GM21825 (cell line): ENCODE data around the gene FXYD6.

Experiments used
- ATAC-seq: cut with Tn5 transposase; IDR thresholded peaks from one replicate; pipeline ENCODE4 v1.9.1; 2021; ENCODE audit warnings: mild to moderate bottlenecking, moderate library complexity; ENCODE audit not compliant: unreplicated experiment

FXYD6 gene

DNA sequence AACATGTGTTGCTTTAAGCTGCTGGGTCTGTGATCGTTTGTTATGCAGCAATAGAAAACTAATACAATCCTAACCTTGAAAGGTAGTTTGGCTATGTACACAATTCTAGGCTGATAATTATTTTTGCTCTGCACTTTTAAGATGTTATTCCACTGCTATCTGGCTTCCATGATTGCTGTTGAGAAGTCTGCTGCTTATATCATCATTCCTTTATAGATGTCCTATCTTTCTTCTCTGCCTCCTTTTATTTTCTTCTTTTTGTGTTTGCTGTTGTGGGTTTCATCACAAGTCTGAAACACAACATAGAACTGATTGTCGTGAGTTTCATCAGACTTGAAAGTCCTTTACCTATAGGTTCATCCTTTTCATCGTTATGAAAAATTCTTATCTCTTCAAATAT, 24.1 kb downstream of the FXYD6 start:
- ATAC-seq: no peak

DNA sequence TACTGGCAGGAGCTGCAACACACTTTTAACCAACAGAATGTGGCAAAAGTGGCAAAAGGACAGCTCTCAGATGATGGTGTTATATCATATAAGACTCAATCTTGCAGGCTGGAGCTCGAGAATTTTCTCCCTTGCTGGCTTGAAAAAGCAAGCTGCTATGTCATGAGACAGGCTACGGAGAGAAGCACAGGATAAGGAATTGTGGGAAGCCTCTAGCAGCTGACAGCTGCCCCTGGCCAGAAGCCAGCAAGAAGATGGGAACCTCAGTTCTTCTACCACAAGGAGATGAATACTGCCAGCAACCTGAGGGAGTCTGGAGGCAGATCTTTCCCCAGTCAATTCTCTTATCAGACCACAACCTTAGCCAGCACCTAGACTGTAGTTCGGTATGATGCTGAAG, 24.6 kb downstream of the FXYD6 start:
- no peak for ATAC-seq

DNA sequence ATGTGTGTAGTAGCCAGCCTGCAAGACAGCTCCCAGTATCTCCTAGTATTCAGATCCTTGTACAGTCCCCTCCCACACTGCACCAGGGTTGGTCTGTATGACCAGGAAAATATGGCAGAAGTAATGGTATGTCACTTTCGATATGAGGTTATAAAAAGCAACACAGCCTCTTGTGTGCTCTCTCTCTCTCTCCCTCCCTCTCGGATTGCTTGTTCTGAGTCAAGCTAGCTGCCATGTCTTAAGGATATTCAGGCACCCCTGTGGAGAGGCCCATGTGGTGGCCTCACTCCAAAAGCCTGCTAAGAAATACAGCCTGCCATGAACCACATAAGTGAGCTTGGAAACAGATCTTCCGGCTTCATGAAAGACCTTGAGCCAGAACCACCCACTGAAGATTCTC, 25.4 kb downstream of the FXYD6 start:
- ATAC-seq: no peak

DNA sequence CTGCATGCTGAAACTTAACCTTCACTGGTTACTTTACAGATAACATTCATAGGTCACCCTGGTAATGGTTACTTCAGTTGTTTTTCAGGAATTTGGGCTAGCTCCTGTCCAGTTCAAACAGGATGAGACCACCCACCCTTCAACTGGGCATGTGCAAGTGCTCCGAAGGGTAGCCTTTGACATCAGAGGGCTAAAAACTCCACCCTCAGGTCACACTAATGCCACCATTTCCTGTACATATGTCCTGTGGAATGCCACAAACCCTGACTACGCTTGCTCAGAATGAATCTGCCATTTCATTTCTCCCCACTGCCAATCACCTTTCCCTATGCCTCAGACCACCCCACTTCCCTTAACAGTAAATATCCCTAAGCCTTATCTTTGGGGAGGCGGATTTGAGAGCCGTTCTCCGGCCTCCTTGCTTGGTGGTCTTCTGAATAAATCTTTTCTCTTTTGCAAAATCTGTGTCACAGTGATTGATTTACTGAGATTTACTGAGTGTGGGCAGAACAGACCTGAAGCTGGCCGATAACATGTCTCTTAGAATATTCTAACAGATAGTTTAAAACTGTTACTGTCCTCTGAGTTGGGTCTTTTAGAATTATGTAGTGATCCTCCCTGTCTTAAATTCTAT, 26.6 kb downstream of the FXYD6 start:
- ATAC-seq: no peak

DNA sequence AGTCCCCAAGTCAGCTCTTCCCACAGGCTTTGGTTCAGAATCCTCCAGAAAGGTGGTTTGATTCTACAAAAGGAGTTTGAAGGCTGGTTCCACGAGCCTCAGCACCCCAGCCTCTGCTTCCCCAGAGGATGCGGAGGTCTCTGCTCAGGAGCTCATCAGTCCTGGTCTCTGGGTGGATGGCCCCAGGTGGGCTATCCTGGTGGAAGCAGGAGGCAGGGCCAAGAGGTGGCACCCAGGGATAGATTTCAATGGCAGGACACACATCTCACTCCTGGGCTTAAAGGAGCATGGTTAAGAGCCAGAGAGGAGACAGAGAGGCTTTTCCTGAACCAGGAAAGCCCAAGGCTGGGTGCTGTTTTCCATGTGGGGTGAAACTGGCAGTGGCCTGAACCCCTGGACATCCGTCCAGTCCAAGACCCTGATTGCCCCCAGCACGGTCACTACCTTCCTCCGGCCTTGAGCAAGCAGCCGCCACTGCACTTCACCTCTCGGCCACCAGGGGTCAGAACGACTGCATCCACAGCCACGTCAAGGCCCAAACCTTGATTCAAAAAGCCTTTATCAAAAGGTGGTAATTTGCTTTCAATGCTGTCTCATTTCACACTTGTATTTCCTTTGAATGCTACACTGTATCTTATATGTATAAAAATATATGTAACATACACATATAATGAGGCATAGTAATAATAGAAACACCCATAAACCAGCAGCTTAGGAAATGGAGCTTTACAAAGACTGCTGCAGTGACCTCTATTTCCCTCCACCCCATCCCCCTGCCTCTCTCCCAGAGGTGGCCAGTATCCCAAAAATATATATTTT, 32.6 kb downstream of the FXYD6 start:
- ATAC-seq: no peak

DNA sequence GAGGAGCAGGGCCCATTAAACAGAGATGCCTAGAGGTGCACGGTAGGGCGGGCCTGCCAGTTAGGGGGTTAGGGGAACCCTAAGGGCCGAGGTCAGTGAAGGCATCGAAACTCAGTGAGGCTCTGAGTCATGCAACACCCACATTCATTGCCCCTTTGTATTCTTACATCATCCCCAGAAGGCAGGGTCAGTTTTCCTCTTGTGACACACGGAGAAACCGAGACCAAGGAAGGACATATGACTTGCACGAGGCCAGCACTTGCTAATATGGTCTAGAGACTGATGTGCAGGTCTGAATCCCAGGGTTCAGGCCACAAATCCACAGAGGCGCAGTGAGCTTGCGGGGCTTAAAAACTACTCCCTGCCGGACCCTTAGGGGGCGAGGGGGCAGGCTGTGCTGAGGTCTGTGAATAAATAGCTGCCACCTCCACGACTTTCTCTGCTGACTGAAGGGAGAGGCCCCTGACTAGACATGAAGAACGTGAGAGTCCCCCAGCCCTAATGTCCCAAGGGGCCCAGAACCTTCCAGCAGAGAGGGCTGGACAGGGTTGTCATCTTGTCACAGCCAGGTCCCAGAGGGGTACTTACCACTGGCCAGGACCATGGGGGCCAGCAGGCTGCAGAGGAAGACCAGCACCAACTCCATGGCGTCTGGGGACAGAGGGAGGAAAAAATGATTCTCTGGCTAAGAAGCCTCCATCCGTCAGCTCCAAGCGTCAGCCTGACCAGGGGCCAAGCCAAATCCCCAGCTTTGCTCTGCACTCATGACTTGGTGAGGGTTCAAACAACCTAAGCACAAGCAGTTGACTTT, 34.1 kb downstream of the FXYD6 start:
- ATAC-seq: no peak

GRCh38 chr11:117841551-117842031, 34.9 kb downstream of the FXYD6 start:
- ATAC-seq: no peak

DNA sequence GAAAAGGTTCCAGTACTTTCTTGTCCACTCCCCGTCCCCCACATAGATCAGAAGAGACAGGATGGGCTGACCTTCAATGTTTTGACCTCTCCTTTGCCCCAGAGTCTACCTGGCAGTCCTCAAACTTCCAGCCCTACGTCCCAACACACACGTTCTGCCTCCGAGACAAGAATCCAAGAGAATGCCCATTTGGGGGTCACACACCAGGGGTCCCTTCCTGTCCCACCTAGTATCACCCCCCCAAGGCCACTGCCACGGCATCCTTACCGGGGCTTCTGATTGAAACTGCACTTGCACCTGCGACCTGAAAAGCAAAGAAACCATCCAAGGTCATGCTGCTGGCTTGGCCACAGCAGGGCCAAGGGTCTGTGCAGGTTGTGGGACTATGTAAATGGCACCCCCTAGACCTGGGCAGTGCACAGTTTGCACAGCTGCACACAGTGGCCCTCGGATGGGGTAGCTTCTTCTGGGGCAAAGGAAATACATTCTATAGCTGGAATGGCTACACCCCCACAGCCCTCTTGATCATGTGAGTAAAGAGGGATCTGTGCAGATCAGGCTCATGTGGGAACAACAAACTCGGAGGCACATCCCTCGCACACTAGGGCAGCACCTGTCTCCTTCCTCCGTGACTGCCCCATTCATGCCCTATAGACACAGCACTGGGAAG, 35.4 kb downstream of the FXYD6 start:
- no peak for ATAC-seq

DNA sequence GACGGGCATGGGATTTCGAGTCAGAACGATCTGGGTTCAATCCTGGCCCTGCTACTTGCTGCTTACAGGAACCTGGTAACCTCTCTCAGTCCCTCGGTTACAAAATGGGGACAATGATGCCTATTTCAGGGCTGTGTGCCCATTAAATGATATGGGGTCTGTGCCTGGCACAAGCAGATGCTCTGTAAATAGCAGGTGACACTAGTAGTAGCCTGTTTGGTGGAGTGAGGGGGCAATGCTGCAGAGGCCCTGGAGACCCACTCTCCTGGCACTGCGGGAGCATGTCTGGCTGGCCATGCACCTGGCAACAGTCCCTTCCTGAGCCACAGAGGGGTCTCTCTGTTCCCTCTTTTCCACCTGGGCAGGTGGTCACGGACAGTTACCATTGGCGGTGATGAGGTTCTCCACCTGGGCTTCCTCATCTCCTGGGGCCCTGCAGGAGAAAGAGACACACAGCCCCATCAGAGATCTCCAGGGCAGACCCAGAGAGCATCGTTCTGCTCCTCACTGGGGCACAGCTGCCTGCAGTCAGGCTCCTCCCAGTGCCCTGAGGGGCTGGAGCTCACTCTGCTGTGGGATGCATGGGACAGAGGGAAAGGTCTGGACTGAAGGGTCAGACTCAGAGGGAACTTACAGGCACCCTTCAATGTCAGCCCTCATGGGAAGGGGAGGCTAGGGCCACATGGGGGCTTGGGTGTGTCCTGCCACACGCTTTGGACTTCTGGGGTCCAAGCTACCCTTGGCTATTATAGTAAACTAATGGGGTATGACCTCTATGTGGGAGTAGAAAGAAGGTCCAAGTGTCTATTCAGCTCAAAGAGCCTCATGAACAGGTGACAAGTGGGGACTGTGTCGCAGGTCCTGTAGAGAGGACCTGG, 36.3 kb downstream of the FXYD6 start:
- ATAC-seq: no peak

DNA sequence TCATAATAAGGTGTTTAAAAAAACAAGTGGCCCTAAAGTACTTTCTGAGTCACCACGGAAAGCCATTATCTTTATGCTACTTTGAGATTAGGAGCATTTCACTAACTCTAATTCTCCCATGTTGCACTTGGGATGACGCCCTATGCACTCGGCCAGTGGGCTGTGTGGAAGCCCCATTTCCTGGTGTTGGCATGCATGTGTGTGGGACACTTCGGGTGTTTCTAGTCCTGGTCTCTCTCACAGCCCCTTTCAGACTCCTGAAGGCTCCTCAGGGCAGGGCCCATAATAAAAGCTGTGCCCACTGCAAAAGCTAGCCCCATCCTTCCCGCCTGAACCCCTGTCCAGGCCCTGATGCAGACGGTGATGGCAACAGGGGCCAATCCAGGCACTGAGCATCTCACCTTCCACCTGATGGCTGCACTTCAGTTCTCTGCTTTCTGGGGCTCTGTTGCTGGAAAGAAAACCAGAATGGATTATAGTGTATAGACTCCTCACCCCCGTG, 37.0 kb downstream of the FXYD6 start:
- ATAC-seq: no peak

- no peak for ATAC-seq
Measured at GRCh38 chr11:117838901-117839300, 37.6 kb downstream of the FXYD6 start.

- no peak for ATAC-seq
Measured at GRCh38 chr11:117837791-117838190, 38.7 kb downstream of the FXYD6 start.

DNA sequence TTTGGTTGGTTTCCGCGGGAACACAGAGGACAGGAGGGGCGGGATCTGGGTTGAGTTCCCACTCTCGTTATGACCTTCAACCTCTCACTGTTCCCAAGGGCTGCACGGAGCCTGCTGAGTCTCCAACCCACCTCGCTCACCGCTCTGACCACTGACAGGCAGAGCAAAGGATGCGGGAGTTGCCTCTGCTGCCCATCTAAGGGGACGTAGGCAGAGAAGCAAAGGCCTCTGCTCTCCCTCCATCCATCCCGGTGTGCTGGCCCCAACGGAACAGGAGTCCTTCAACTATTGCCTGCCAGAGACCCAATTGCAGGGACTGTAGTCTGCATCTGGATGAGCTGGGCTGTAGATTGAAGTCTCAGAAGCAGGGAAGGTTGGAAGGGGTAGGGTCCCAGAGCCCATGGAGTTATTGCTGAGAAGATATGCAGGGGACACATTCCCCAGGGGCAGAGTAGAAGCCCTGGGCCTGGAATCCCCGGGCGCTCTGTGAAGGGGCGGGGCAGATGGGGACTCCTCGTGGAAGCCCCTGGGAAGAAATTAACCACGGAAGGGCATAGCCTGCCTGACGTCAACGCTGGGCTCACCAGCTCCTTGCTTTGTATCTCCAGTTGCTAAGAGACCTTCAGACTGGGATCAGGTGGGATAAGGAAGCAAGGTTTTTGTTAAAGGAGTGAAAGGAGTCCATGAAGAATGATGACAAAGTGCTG, 39.2 kb downstream of the FXYD6 start:
- no peak for ATAC-seq

- ATAC-seq: no peak
Measured at GRCh38 chr11:117836077-117836960, 40.1 kb downstream of the FXYD6 start.

- ATAC-seq: no peak
Measured at GRCh38 chr11:117835576-117835975, 40.9 kb downstream of the FXYD6 start.

- no peak for ATAC-seq
Measured at GRCh38 chr11:117834838-117835443, 41.5 kb downstream of the FXYD6 start.

- no peak for ATAC-seq
Measured at GRCh38 chr11:117834068-117834810, 42.2 kb downstream of the FXYD6 start.
